ENCODE results near the gene STARD5. TPM values are rescaled to one million over a fixed set of nuclear protein-coding genes. Genes with fewer than 3 reads are reported as not detected.
A peak's percentile ranks its signal among the peaks of the same experiment; 100 is the strongest.

Gene STARD5
- total RNA-seq, 4 donors from 2014 or later = 1.3 to 6.7 (median 4.1) TPM

GRCh38 chr15:81299156-81299555 lies 24.8 kb downstream of the STARD5 start:
- peaks cover 0 to 52% of the 10 kb centered on the region in 2 donors for H3K36me3 ChIP-seq
- 60 to 90% methylated on average over 1 to 2 of the region's 3 CpGs for WGBS, 2 donors (ENCODE audit: low coverage in 1 of 2)
- no peaks in the 10 kb centered on the region for H3K27me3 ChIP-seq
- H3K4me3 ChIP-seq = peak overlapping the region in 1 of 2 donors; percentile 19
- ATAC-seq = no peak
- peaks cover 0 to 29% (median 3%) of the 10 kb centered on the region in 3 donors for H3K4me1 ChIP-seq
- TF ChIP-seq POLR2AphosphoS5 (IDR thresholded peaks at IDR 0.05) (no peak), POLR2A (IDR thresholded peaks at IDR 0.05) (no peak), EP300 (IDR thresholded peaks at IDR 0.05) (no peak), CTCF (IDR thresholded peaks at IDR 0.05) (no peak)
- H3K27ac ChIP-seq = peak overlapping the region in 1 of 4 donors; percentile 29
- no peaks in the 10 kb centered on the region for H3K9me3 ChIP-seq

GRCh38 chr15:81298611-81299010 lies 25.3 kb downstream of the STARD5 start:
- Histone ChIP-seq H3K9me3 (no peaks in the 10 kb centered on the region), H3K36me3 (peaks cover 0 to 52% of the 10 kb centered on the region in 2 donors), H3K4me1 (peaks cover 0 to 30% (median 3%) of the 10 kb centered on the region in 3 donors), H3K27ac (no peak overlapping the region), H3K27me3 (no peaks in the 10 kb centered on the region), H3K4me3 (peak overlapping the region in 1 of 2 donors; percentile 19)
- no peak for ATAC-seq
- 70 to 86% methylated on average over 2 of the region's 6 CpGs for WGBS, 2 donors (ENCODE audit: low coverage in 1 of 2)
- no peak for TF ChIP-seq EP300 (IDR thresholded peaks at IDR 0.05)
- TF ChIP-seq POLR2A (IDR thresholded peaks at IDR 0.05) = no peak
- TF ChIP-seq CTCF (IDR thresholded peaks at IDR 0.05) = no peak
- no peak for TF ChIP-seq POLR2AphosphoS5 (IDR thresholded peaks at IDR 0.05)

- no peak for ATAC-seq
- peak overlapping the region in 1 of 2 donors; percentile 34 for H3K4me3 ChIP-seq
- 95% methylated on average over 3 of the region's 4 CpGs; no CpG with 5 or more reads in 1 of the 2 donors for WGBS, 2 donors (ENCODE audit: low coverage in 1 of 2)
- H3K36me3 ChIP-seq = peaks cover 0 to 52% of the 10 kb centered on the region in 2 donors
- H3K27ac ChIP-seq = peak overlapping the region in 2 of 4 donors; percentile 51 to 64
- H3K27me3 ChIP-seq = no peaks in the 10 kb centered on the region
- TF ChIP-seq POLR2AphosphoS5 (IDR thresholded peaks at IDR 0.05) (no peak), EP300 (IDR thresholded peaks at IDR 0.05) (no peak), POLR2A (IDR thresholded peaks at IDR 0.05) (no peak), CTCF (IDR thresholded peaks at IDR 0.05) (no peak)
- no peaks in the 10 kb centered on the region for H3K9me3 ChIP-seq
- peaks cover 0 to 27% (median 3%) of the 10 kb centered on the region in 3 donors for H3K4me1 ChIP-seq
Measured at GRCh38 chr15:81297603-81298575, 26.1 kb downstream of the STARD5 start.

- 10% methylated on average over 2 of the region's 3 CpGs; no CpG with 5 or more reads in 1 of the 2 donors for WGBS, 2 donors (ENCODE audit: low coverage in 1 of 2)
- H3K9me3 ChIP-seq = no peaks in the 10 kb centered on the region
- H3K4me3 ChIP-seq = peak overlapping the region in 1 of 2 donors; percentile 34
- peaks cover 0 to 52% of the 10 kb centered on the region in 2 donors for H3K36me3 ChIP-seq
- H3K4me1 ChIP-seq = peaks cover 0 to 27% (median 3%) of the 10 kb centered on the region in 3 donors
- peak overlapping the region in 3 of 4 donors; percentile 36 to 64 (median 51) for H3K27ac ChIP-seq
- no peaks in the 10 kb centered on the region for H3K27me3 ChIP-seq
- no peak for TF ChIP-seq POLR2AphosphoS5 (IDR thresholded peaks at IDR 0.05)
- TF ChIP-seq CTCF (IDR thresholded peaks at IDR 0.05) = no peak
- TF ChIP-seq POLR2A (IDR thresholded peaks at IDR 0.05) = no peak
- no peak for TF ChIP-seq EP300 (IDR thresholded peaks at IDR 0.05)
- peak; percentile 42 for ATAC-seq
Measured at GRCh38 chr15:81297147-81297572, 26.8 kb downstream of the STARD5 start.
